ENCODE results near the gene LTA4H.
"Not testable (repeated sequence)": the region's sequence is repeated elsewhere in the genome, so short reads cannot be mapped to it uniquely, and the experiment has no call there.

The LTA4H gene

DNA sequence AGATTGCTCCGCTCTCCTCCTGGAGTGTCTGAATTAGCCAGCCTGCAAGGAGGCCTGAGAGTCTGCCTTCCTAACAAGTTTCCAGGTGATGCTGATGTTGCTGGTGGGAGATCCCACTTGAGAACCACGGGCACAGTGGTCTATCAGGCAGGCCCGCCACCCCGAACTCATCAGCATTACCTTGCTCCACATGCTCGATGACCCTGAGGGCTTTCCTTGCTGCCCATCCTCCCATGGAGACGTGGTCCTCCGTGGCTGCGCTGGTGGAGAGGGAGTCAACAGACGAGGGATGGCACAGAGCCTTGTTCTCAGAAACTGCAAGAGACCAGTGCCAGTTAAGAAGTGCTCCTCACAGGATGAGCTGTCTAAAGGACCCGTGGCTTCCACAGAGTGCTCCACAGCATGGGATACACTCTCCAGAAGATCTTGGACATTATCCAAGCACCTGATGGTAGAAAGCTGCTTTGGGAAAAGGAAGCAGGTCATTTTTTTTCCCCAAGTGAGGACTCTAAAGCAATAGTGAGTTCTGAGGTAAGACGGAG is 57.6 kb downstream of the LTA4H start:
- Histone ChIP-seq H3K9me3 (ENCODE audit: control insufficient read depth, insufficient read depth, low read length) (no peaks in the 10 kb centered on the region), H3K4me1 (ENCODE audit: insufficient read depth, low read length) (peaks cover 4% of the 10 kb centered on the region; the same call in 1 of the 2 replicates), H3K36me3 (ENCODE audit: insufficient read depth, low read length) (no peaks in the 10 kb centered on the region), H3K9ac (ENCODE audit: low read depth, low read length) (no peak overlapping the region)

DNA sequence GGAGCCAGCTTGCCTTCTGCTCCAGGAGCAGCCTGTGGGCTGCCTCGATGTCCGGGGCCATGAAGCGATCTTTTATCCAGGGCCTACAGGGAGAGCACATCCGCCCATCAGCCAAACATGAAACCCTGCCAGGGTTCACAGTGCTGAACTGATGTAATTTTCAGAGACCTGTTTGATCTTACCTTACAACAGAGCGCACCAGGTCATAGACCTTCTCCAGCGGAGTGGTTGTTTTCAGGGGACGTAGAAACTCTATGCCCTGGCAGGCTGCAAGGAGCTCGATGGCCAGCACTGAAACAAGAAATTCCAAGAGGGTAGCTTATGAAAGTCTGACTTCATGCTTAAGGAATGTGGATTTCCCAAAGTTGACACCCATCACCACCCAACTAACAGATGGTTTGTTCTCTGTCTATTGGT is 59.0 kb downstream of the LTA4H start:
- Histone ChIP-seq H3K4me1 (ENCODE audit: insufficient read depth, low read length) (peaks cover 7% of the 10 kb centered on the region; the same call in 1 of the 2 replicates), H3K9ac (ENCODE audit: low read depth, low read length) (no peak overlapping the region), H3K9me3 (ENCODE audit: control insufficient read depth, insufficient read depth, low read length) (no peaks in the 10 kb centered on the region), H3K36me3 (ENCODE audit: insufficient read depth, low read length) (no peaks in the 10 kb centered on the region)

DNA sequence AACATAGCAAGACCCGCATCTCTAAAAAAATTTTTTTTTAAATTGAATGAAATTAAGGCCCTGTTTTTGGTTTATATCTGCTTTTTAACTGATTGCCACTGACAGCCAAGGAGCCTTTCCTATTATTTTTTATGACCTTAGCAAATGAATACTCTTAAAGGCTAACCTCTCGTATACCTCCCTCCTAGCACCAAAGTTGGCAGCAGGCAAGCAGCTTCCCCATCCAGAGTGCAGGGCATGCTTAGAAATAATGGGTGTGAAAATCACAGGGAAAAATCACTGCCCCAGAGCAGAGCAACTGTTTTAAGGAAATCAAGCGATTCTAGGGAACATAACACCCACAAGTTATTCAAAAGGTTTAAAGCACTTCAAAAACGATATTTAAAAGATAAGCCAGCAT is 59.9 kb downstream of the LTA4H start:
- Histone ChIP-seq H3K4me1 (ENCODE audit: insufficient read depth, low read length) (peaks cover 16% of the 10 kb centered on the region; the same call in 1 of the 2 replicates), H3K36me3 (ENCODE audit: insufficient read depth, low read length) (no peaks in the 10 kb centered on the region), H3K9me3 (ENCODE audit: control insufficient read depth, insufficient read depth, low read length) (no peaks in the 10 kb centered on the region), H3K9ac (ENCODE audit: low read depth, low read length) (no peak overlapping the region)

DNA sequence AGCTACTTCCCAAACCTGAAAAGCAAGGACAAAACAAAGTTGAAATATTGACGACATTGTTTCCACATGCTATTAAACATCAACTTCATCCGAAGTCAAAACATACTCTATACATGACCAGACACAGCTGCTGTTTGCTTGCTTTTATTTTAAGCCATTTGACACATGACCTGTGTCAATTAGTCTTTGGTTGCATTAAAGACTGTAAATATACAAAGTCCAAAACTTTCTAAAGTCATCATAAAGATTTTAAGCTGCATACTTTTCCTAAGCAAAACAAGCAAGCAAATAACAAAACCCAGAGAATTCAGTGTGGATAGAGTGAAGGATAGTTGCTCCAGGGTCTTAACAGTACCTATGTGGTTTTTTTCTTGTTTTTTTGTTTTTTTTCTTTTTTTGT is 61.0 kb downstream of the LTA4H start:
- H3K36me3 ChIP-seq (ENCODE audit: insufficient read depth, low read length) = no peaks in the 10 kb centered on the region
- H3K4me1 ChIP-seq (ENCODE audit: insufficient read depth, low read length) = peaks cover 17% of the 10 kb centered on the region; the same call in 1 of the 2 replicates
- H3K9ac ChIP-seq (ENCODE audit: low read depth, low read length) = no peak overlapping the region
- H3K9me3 ChIP-seq (ENCODE audit: control insufficient read depth, insufficient read depth, low read length) = no peaks in the 10 kb centered on the region

DNA sequence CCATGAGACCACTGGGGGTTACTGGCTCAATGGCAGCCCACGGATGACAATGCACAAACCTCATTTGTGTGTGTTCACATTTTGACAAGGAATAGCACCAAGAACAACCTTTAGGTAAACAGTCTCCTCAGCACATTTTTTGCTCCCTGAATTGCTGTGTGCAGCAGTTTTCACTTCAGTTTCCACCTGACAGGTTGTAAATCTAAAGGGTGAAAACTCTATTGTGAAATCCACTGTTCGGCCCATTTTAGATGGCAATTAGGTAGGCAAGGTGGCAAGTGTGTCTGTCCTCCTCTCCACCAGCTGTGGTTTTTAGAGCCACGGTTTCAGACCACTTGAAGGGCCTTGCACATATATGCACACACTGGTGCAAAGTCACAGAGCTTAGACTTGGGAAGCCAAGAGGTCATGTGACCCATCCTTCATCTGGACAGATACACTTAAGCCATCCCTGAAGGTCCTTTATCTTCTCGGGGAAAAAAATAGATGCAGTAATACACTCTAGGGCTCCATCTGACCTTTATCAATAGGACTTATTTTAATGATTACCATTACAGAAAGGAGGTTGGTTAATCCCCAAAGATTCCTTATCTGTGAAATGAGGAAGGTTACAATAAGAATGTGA is 62.4 kb downstream of the LTA4H start:
- H3K9ac ChIP-seq (ENCODE audit: low read depth, low read length) = no peak overlapping the region
- H3K9me3 ChIP-seq (ENCODE audit: control insufficient read depth, insufficient read depth, low read length) = no peaks in the 10 kb centered on the region
- peaks cover 17% of the 10 kb centered on the region; the same call in 1 of the 2 replicates for H3K4me1 ChIP-seq (ENCODE audit: insufficient read depth, low read length)
- H3K36me3 ChIP-seq (ENCODE audit: insufficient read depth, low read length) = no peaks in the 10 kb centered on the region

DNA sequence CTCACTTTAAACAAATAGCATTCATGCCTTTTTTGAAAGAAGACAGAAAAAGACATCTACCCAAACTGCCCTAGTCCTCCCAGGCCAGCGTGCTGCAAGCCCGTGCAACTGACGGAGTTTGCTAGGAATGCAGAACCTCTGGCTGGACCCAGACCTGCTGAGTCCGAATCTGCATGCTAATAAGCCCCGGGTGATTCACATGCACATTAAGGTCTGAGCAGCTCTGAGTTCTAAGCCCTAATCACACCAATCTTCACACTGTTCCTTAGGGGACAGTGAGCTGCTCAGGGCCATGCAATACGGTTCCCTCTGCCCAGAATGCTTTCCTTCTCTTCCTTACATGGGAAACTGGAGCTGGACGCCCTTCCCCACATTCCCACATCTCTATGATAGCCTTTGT is 64.5 kb downstream of the LTA4H start:
- no peak overlapping the region for H3K9ac ChIP-seq (ENCODE audit: low read depth, low read length)
- no peaks in the 10 kb centered on the region for H3K9me3 ChIP-seq (ENCODE audit: control insufficient read depth, insufficient read depth, low read length)
- H3K36me3 ChIP-seq (ENCODE audit: insufficient read depth, low read length) = no peaks in the 10 kb centered on the region
- H3K4me1 ChIP-seq (ENCODE audit: insufficient read depth, low read length) = peaks cover 12% of the 10 kb centered on the region; the same call in 1 of the 2 replicates

DNA sequence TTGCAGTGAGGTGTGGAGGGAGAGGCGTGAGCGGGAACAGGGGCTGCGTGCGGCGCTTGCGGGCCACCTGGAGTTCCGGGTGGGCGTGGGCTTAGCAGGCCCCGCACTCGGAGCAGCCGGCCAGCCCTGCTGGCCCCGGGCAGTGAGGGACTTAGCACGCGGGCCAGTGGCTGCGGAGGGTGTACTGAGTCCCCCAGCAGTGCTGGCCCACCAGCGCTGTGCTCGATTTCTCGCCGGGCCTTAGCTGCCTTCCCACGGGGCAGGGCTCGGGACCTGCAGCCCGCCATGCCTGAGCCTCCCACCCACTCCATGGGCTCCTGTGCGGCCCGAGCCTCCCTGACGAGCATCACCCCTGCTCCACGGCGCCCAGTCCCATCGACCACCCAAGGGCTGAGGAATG is 66.3 kb downstream of the LTA4H start:
- peaks cover 12% of the 10 kb centered on the region; the same call in 1 of the 2 replicates for H3K4me1 ChIP-seq (ENCODE audit: insufficient read depth, low read length)
- H3K9me3 ChIP-seq (ENCODE audit: control insufficient read depth, insufficient read depth, low read length); H3K36me3 ChIP-seq (ENCODE audit: insufficient read depth, low read length); H3K9ac ChIP-seq (ENCODE audit: low read depth, low read length): not testable (repeated sequence)

DNA sequence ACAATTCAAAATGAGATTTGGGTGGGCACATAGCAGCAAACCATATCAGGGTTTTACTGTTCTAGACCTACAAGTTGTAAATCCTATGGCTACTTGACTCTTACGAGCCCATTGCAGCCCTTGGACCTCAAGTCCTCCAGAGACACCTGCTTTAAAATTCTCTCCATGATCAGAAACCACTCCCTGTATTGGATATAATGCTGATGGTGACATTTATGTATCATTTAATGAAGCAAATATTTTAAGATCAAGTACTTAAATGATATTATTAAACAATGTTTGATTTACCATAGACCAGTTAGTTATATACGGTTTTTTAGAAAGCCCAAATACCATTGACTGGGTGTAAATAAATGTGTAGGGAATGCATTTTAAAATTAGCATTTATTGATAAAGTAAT is 68.1 kb downstream of the LTA4H start:
- Histone ChIP-seq H3K9me3 (ENCODE audit: control insufficient read depth, insufficient read depth, low read length) (no peaks in the 10 kb centered on the region), H3K36me3 (ENCODE audit: insufficient read depth, low read length) (no peaks in the 10 kb centered on the region), H3K4me1 (ENCODE audit: insufficient read depth, low read length) (peaks cover 12% of the 10 kb centered on the region; the same call in 1 of the 2 replicates), H3K9ac (ENCODE audit: low read depth, low read length) (no peak overlapping the region)

DNA sequence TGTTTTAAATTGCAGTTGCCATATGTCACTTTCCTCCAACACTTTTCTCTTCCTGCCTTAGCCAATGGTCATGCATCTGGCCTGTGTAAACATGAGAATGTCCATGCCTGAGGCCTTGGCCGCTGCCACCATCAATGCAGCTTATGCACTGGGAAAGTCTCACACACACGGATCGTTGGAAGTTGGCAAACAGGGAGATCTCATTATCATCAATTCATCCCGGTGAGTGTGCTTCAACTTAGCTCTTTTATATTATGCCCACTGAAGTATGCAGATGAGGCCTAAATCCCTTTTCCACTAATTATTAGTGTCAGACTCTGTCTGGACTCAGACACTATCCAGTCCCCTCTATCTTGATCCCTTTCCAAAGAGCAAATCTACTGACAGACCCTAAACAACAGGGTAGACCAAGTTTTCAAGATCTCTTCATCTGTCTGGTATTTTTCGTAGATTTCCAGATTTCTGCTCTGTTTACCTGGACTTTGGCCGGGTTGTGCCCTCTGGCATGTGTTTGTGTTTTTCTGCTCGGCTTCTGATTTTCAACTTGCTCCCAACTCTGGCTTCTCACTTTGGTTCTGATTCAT is 69.0 kb downstream of the LTA4H start:
- peaks cover 10% of the 10 kb centered on the region; the same call in 1 of the 2 replicates for H3K4me1 ChIP-seq (ENCODE audit: insufficient read depth, low read length)
- H3K36me3 ChIP-seq (ENCODE audit: insufficient read depth, low read length) = no peaks in the 10 kb centered on the region
- no peak overlapping the region for H3K9ac ChIP-seq (ENCODE audit: low read depth, low read length)
- H3K9me3 ChIP-seq (ENCODE audit: control insufficient read depth, insufficient read depth, low read length) = no peaks in the 10 kb centered on the region

DNA sequence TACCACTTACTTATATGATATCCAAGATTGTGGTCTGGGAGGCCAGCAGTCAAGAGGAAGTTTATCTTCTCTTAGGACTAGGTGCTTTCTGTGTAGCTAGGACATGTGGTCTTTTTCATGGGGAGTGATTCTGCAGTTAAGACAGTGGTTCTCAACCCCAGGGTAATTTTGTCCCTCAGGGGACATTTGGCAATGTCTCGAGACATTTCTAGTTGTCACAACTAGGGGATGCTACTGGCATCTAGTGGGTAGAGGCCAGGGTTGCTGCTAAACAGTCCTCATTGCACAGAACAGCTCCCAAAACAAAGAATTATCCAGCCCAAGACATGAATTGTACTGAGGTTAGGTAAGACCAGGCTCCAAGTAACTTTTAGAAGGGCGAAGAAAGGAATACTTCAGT is 72.3 kb downstream of the LTA4H start:
- Histone ChIP-seq H3K9ac (ENCODE audit: low read depth, low read length) (no peak overlapping the region), H3K4me1 (ENCODE audit: insufficient read depth, low read length) (no peaks in the 10 kb centered on the region), H3K9me3 (ENCODE audit: control insufficient read depth, insufficient read depth, low read length) (no peaks in the 10 kb centered on the region), H3K36me3 (ENCODE audit: insufficient read depth, low read length) (no peaks in the 10 kb centered on the region)

DNA sequence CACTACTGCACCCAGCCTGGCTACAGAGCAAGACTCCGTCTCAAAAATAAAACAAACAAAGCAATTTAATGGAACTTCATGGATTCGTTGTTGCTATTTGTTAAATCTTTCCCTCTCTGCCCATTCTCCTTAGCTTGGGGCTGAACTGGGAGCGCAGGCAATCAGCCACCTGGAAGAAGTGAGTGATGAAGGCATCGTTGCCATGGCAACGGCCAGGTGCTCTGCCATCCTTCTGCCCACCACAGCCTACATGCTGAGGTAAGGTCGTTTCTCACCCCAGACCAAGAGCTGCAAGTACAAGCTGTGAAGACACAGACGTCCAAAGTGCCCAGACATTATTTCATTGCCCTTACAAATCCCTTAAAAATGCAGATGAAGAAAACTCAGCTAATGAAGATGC is 73.2 kb downstream of the LTA4H start:
- Histone ChIP-seq H3K9me3 (ENCODE audit: control insufficient read depth, insufficient read depth, low read length) (no peaks in the 10 kb centered on the region), H3K9ac (ENCODE audit: low read depth, low read length) (no peak overlapping the region), H3K36me3 (ENCODE audit: insufficient read depth, low read length) (no peaks in the 10 kb centered on the region), H3K4me1 (ENCODE audit: insufficient read depth, low read length) (no peaks in the 10 kb centered on the region)

DNA sequence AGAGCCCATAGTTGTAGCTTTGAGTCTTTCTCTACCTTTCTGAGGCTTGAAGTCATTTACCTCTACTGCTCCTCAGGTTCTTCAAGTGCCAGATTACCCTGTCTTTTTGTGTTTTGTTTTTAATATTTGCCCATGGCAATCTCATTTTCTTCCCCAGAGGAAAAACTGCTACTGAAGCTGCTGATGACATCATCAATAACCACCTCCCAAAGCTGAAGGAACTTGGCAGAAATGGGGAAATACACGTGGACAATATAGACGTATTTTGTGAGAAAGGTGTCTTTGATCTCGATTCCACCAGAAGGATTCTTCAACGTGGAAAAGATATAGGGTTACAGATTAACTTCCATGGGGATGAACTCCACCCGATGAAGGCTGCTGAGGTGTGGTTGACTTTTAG is 75.1 kb downstream of the LTA4H start:
- no peaks in the 10 kb centered on the region for H3K36me3 ChIP-seq (ENCODE audit: insufficient read depth, low read length)
- H3K9me3 ChIP-seq (ENCODE audit: control insufficient read depth, insufficient read depth, low read length) = no peaks in the 10 kb centered on the region
- H3K9ac ChIP-seq (ENCODE audit: low read depth, low read length) = no peak overlapping the region
- no peaks in the 10 kb centered on the region for H3K4me1 ChIP-seq (ENCODE audit: insufficient read depth, low read length)

DNA sequence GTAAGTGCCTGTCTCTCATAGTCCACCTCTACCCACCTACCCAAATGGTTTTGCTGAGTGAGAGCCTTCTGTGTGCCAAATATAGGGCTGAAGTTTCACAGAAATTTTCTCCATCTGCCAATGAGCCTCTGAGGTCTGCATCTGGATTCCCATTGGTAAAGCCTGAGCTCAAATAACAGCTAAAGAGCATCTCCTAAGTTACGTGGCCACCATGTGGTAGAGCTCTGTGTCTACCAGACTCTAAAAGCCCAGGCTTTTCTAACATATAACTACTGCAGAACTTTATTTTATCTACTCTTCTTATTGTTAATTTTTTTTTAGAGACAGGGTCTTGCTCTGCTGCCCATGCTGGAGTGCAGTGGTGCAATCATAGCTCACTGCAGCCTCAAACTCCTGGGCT is 76.3 kb downstream of the LTA4H start:
- Histone ChIP-seq H3K36me3 (ENCODE audit: insufficient read depth, low read length) (no peaks in the 10 kb centered on the region), H3K9ac (ENCODE audit: low read depth, low read length) (no peak overlapping the region), H3K9me3 (ENCODE audit: control insufficient read depth, insufficient read depth, low read length) (no peaks in the 10 kb centered on the region), H3K4me1 (ENCODE audit: insufficient read depth, low read length) (no peaks in the 10 kb centered on the region)

DNA sequence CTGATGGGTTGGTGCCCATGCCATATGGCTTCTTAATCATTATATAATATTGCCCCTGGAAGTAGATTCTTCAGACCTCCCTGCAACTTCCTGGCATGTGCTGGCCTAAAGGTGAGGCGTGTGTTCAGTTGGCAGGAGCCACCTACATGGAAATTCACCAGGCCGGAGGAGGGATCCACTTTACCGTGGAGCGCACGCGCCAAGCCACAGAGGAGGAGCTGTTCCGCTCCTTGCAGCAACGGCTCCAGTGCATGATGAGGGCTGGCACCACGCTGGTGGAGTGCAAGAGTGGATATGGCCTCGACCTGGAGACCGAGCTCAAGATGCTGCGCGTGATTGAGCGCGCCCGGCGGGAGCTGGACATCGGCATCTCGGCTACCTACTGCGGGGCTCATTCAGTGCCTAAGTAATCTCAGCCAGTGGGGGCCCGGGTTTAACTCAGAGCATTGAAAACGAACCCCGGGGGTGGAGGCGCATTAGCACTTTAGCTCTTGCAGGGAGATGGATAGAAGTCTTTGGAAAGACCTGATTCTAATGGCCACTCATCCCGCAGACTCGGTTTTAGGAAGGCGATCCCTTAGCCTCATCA is 78.7 kb downstream of the LTA4H start:
- no peak overlapping the region for H3K9ac ChIP-seq (ENCODE audit: low read depth, low read length)
- H3K4me1 ChIP-seq (ENCODE audit: insufficient read depth, low read length) = no peaks in the 10 kb centered on the region
- H3K9me3 ChIP-seq (ENCODE audit: control insufficient read depth, insufficient read depth, low read length) = no peaks in the 10 kb centered on the region
- no peaks in the 10 kb centered on the region for H3K36me3 ChIP-seq (ENCODE audit: insufficient read depth, low read length)
